Natural killer cell (primary cell): ENCODE results near the gene SAMMSON. TPM values are rescaled to one million over a fixed set of nuclear protein-coding genes. Genes with fewer than 3 reads are reported as not detected.
A peak's percentile ranks its signal among the peaks of the same experiment; 100 is the strongest.

Experiments used
- ATAC-seq, 3 donors: fragments of 150-1000 bp in 2 of 3; fragments of 200-7000 bp in 1 of 3; cut with Tn5 transposase; 1 replicate in 1 of 3; 2 replicates in 2 of 3; pipeline ENCODE4 v1.10.0; 2021; ENCODE audit warnings: mild to moderate bottlenecking in 2 of 3, moderate library complexity in 2 of 3
- DNase-seq, 2 donors: peaks; one replicate each; pipeline versions ENCODE4 v3.0.0 to v3.0.0-alpha.2; 2013 to 2021; ENCODE audit warnings: mixed read lengths in 1 of 2
- H3K27ac ChIP-seq: one replicate; pipeline ENCODE4 v1.5.1; 2013; ENCODE audit warnings: mild to moderate bottlenecking, low read length
- H3K27me3 ChIP-seq: one replicate; pipeline ENCODE4 v1.6.1; 2013; ENCODE audit warnings: low read length; ENCODE audit not compliant: control insufficient read depth, insufficient read depth
- H3K36me3 ChIP-seq: one replicate; pipeline ENCODE4 v1.6.1; 2013; ENCODE audit warnings: low read length; ENCODE audit not compliant: control insufficient read depth, insufficient read depth
- H3K4me1 ChIP-seq: one replicate; pipeline ENCODE4 v1.6.1; 2013; ENCODE audit warnings: low read length; ENCODE audit not compliant: control insufficient read depth, insufficient read depth
- H3K4me3 ChIP-seq: one replicate; pipeline ENCODE4 v1.5.1; 2013; ENCODE audit warnings: low read length
- H3K9me3 ChIP-seq: one replicate; pipeline ENCODE4 v1.6.1; 2013; ENCODE audit warnings: low read length; ENCODE audit not compliant: control insufficient read depth, insufficient read depth
- H3K27ac Mint-ChIP-seq, 2 donors: one replicate each; pipeline ENCODE4 v1.8.0; 2022; ENCODE audit warnings: mild to moderate bottlenecking in 2 of 2, mixed read lengths in 2 of 2, moderate library complexity in 1 of 2
- H3K27me3 Mint-ChIP-seq, 2 donors: one replicate each; pipeline ENCODE4 v1.8.0; 2022; ENCODE audit warnings: low read depth in 2 of 2, mixed read lengths in 2 of 2
- H3K36me3 Mint-ChIP-seq: one replicate; pipeline ENCODE4 v1.8.0; 2022; ENCODE audit warnings: mixed read lengths
- H3K4me1 Mint-ChIP-seq, 2 donors: one replicate each; pipeline ENCODE4 v1.8.0; 2022; ENCODE audit warnings: mixed read lengths in 2 of 2
- H3K4me3 Mint-ChIP-seq: one replicate; pipeline ENCODE4 v1.8.0; 2022; ENCODE audit warnings: mild to moderate bottlenecking, moderate library complexity, mixed read lengths
- H3K9me3 Mint-ChIP-seq, 2 donors: one replicate each; pipeline ENCODE4 v1.8.0; 2022; ENCODE audit warnings: mixed read lengths in 2 of 2
- CTCF ChIP-seq: fragments of 200-600 bp; IDR thresholded peaks from one replicate; pipeline ENCODE4 v1.8.0; 2022; ENCODE audit warnings: antibody characterized with exemption
- WGBS: methylation state at CpG from one replicate; pipeline ENCODE4 v1.1.7; 2013; ENCODE audit warnings: missing lambda C conversion rate; ENCODE audit not compliant: insufficient coverage; 5-methylcytosine and 5-hydroxymethylcytosine counted together
- intact Hi-C: fragments of 100-400 bp; cut with micrococcal nuclease; formaldehyde crosslinking; loops from one replicate; pipeline ENCODE4 v1.14.2; 2022
- total RNA-seq, 4 donors: library from RNA; stranded (reverse); fragments of 120-200 nt in 1 of 4; gene quantifications; one replicate each; pipeline versions ENCODE4 v1.2.3 to v1.2.4, GENCODE V29; 2013 to 2022

The SAMMSON gene
- total RNA-seq, 3 donors from 2014 or later (not counting 1 experiment from before 2014, with no cell fraction given): not detected

DNA sequence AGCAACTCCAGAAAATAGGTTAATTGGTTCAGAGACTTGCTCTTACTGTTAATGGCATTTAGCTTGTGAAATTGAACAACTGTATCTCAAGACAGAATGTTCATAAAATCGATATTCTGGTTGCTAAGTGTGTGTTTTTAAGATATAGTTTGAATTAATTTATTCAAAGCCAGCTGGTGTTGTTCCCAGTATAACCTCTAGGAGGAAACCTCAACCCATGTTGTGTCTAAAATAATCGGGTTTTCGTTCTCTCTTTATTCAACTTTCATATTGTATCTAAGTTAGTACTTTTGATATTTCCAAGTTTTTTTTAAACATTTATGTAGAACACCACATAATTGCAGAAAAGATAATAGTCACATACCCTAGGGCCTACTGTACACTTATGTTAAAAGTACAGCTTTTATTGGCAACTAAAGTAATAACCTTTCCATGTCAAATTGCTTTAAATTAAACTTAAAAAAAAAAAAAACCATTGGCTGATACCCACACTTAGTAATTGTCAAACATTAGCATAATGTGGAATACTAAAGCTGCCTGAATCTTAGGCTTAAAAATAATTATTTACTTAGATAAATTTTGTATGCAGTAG, 90.9 kb downstream of the SAMMSON start:
- Mint-ChIP-seq H3K36me3 (no peaks in the 10 kb centered on the region), H3K27me3 (no peaks in the 10 kb centered on the region), H3K4me3 (no peak overlapping the region), H3K27ac (no peak overlapping the region), H3K4me1 (no peaks in the 10 kb centered on the region), H3K9me3 (no peaks in the 10 kb centered on the region)
- ATAC-seq (no peak), DNase-seq (peak in 1 of 2 donors; percentile 11)
- 0% methylated on average over 1 of the region's 3 CpGs for WGBS
- H3K27me3 ChIP-seq: no peaks in the 10 kb centered on the region
- no peaks in the 10 kb centered on the region for H3K36me3 ChIP-seq
- no peaks in the 10 kb centered on the region for H3K9me3 ChIP-seq
- no peaks in the 10 kb centered on the region for H3K4me1 ChIP-seq
- TF ChIP-seq CTCF: peak; percentile 12
- intact Hi-C loops: no loop called here
- H3K27ac ChIP-seq: no peak overlapping the region
- H3K4me3 ChIP-seq: no peak overlapping the region

DNA sequence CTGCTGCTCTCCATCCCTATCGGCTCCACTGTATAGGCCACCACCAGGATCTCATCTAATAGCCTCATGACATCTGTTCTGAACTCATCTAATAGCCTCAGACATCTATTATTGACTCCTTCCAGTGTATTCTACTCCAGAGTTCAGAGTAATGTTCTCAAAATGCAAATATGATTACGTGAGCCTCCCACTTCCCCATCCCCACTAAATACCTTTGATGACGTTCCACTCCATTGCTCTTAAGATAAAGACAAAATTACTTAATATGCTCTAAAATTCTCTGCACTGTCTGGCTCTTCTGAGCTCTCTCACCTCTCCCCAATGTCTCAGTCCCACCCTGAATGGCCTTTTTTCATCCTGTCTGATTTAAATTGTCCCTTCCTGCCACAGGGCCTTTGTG, 94.7 kb downstream of the SAMMSON start:
- H3K4me3 Mint-ChIP-seq: no peak overlapping the region
- Histone ChIP-seq H3K9me3 (no peaks in the 10 kb centered on the region), H3K27ac (no peak overlapping the region), H3K4me3 (no peak overlapping the region), H3K36me3 (no peaks in the 10 kb centered on the region), H3K27me3 (no peaks in the 10 kb centered on the region), H3K4me1 (no peaks in the 10 kb centered on the region)
- whole genome bisulfite sequencing: 71% methylated on average over 3 of the region's 3 CpGs
- no peak for TF ChIP-seq CTCF
- intact Hi-C loops: no loop called here
- DNase-seq: no peak
- no peak for ATAC-seq
- no peaks in the 10 kb centered on the region for H3K27me3 Mint-ChIP-seq
- no peaks in the 10 kb centered on the region for H3K4me1 Mint-ChIP-seq
- H3K9me3 Mint-ChIP-seq: no peaks in the 10 kb centered on the region
- H3K27ac Mint-ChIP-seq: no peak overlapping the region
- H3K36me3 Mint-ChIP-seq: no peaks in the 10 kb centered on the region

GRCh38 chr3:70095260-70095659, 95.7 kb downstream of the SAMMSON start:
- ATAC-seq: no peak

More at GRCh38 chr3:70095260-70095659, 95.7 kb downstream of the SAMMSON start:
- no peak for DNase-seq
- Mint-ChIP-seq H3K27me3 (peaks cover 0 to 3% of the 10 kb centered on the region in 2 donors), H3K4me1 (no peaks in the 10 kb centered on the region), H3K27ac (no peak overlapping the region), H3K36me3 (no peaks in the 10 kb centered on the region), H3K4me3 (no peak overlapping the region), H3K9me3 (no peaks in the 10 kb centered on the region)
- 85% methylated on average over 2 of the region's 2 CpGs for WGBS
- Histone ChIP-seq H3K36me3 (no peaks in the 10 kb centered on the region), H3K4me1 (no peaks in the 10 kb centered on the region), H3K27me3 (no peaks in the 10 kb centered on the region), H3K4me3 (no peak overlapping the region), H3K9me3 (no peaks in the 10 kb centered on the region), H3K27ac (no peak overlapping the region)
- no peak for TF ChIP-seq CTCF
- intact Hi-C loops: no loop called here
